Pancreas (tissue), 10 donors: ENCODE measurements around the gene FOXF1. TPM values are rescaled to one million over a fixed set of nuclear protein-coding genes. Genes with fewer than 3 reads are reported as not detected.

Experiments
- ATAC-seq, 4 donors: fragments of 200-7000 bp; cut with Tn5 transposase; one replicate each; pipeline versions ENCODE4 v1.8.0 to v1.9.1; 2020; ENCODE audit warnings: mild to moderate bottlenecking in 4 of 4, moderate library complexity in 4 of 4
- DNase-seq, 6 donors: peaks; one replicate each; pipeline ENCODE4 v3.0.0-alpha.2; 2020
- FAIRE-seq: peaks from 2 replicates; lab custom pipeline; 2012; peaks lifted over from hg19 to GRCh38; lab: Jason Lieb, UNC
- H3K27ac ChIP-seq, 4 donors: fragments of 200-600 bp; sonication (generic); 1 replicate in 3 of 4; 2 replicates in 1 of 4; pipeline versions ENCODE4 v1.5.0 to v1.8.0; 2020
- H3K27me3 ChIP-seq, 4 donors: fragments of 200-600 bp; one replicate each; pipeline ENCODE4 v1.8.0; 2021
- H3K36me3 ChIP-seq, 3 donors: fragments of 200-600 bp; sonication (generic) in 1 of 3; one replicate each; pipeline versions ENCODE4 v1.5.0 to v1.8.0; 2020 to 2021
- H3K4me1 ChIP-seq, 3 donors: fragments of 200-600 bp; one replicate each; pipeline ENCODE4 v1.8.0; 2021
- H3K4me3 ChIP-seq, 4 donors: fragments of 200-600 bp; sonication (generic) in 2 of 4; one replicate each; pipeline versions ENCODE4 v1.5.0 to v1.8.0; 2020 to 2021
- H3K9me3 ChIP-seq, 4 donors: fragments of 200-600 bp; one replicate each; pipeline ENCODE4 v1.8.0; 2021
- WGBS, 2 donors: extraction: QIAGEN DNeasy Blood & Tissue Kit; methylation state at CpG; one replicate each; pipeline ENCODE4 v1.1.7; 2013; 5-methylcytosine and 5-hydroxymethylcytosine counted together
- intact Hi-C, 3 donors: fragments of 100-400 bp; cut with DNase I; formaldehyde crosslinking; loops; one replicate each; pipeline versions ENCODE4 v1.11.1 to v1.14.2; 2022
- polyA plus RNA-seq, 2 donors: library from polyadenylated mRNA; stranded (reverse); fragments of 200-250 nt; gene quantifications; one replicate each; pipeline ENCODE4 v1.2.3, GENCODE V29; 2013
- total RNA-seq, 6 donors: library from RNA; stranded (reverse); fragmentation: NEBNext Ultra II Directional in 4 of 6; extraction: Animal tissue kit (Norgen Biotek cat#: 25700) in 4 of 6; gene quantifications; one replicate each; pipeline versions ENCODE4 v1.2.1 to v1.2.4, GENCODE V29; 2021 to 2023
- TF ChIP-seq, protein P1 (sequence below), 4 donors: fragments of 200-600 bp; sonication (generic) in 3 of 4; IDR thresholded peaks; one replicate each; pipeline versions ENCODE4 v1.5.0 to v1.8.0; 2021; ENCODE audit warnings: antibody characterized with exemption in 4 of 4
- donor health status: healthy with polysubstance abuse.
- donor health status: DM: no; HTN: no; CAD: no; lungs with moderate emphysema.
- donor health status: DM: no; HTN: no; CAD: no.
- donor health status: control.
- donor health status: control.
- donor health status: Bipolar disorder and iron deficiency.
- donor health status: DM: yes; HTN: yes; CAD: no.
- donor health status: DM: no; HTN: no; CAD: no.
- donor health status: DM: no; HTN: no; CAD: no.
- donor health status: DM: yes; HTN: yes; CAD: no.

The FOXF1 gene
- total and polyA plus RNA-seq, 8 donors = 0.16 to 1.2 (median 0.52) TPM

DNA sequence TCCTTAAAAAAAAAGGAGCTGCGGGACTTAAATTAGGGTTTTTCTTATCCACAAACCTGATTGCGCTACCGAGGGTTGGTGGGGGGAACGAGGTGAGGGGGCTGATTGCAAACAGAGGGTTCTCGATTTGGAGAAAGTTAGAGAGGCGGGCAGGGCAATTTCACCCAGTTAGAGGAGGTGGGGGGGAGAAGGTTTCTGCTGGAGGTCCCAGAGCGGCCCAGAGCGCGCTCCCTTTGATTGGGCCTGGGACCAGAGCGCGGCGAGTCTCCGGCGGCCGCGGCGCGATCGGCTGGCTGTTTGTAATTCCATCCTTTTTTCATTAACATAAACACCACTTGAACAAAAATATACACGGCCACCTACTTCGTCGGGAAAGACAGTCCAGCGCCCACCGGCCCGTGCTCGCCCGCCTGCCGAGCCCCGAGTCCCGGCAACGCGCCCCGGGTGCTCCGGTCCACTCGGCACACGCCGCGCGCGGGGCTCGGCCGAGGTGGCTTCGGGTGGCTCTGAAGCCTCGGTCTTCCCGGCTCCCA, 13.3 kb upstream of the FOXF1 start:
- intact Hi-C loops = no loop called here
- Histone ChIP-seq H3K9me3 (no peaks in the 10 kb centered on the region), H3K4me1 (no peaks in the 10 kb centered on the region), H3K27me3 (peaks cover 0 to 63% (median 9%) of the 10 kb centered on the region in 4 donors), H3K36me3 (no peaks in the 10 kb centered on the region), H3K27ac (no peak overlapping the region), H3K4me3 (no peak overlapping the region)
- ATAC-seq (no peak), FAIRE-seq (no peak), DNase-seq (no peak)
- 5 to 13% methylated on average over 37 to 45 of the region's 45 CpGs for WGBS, 2 donors
- TF ChIP-seq, protein P1, sequence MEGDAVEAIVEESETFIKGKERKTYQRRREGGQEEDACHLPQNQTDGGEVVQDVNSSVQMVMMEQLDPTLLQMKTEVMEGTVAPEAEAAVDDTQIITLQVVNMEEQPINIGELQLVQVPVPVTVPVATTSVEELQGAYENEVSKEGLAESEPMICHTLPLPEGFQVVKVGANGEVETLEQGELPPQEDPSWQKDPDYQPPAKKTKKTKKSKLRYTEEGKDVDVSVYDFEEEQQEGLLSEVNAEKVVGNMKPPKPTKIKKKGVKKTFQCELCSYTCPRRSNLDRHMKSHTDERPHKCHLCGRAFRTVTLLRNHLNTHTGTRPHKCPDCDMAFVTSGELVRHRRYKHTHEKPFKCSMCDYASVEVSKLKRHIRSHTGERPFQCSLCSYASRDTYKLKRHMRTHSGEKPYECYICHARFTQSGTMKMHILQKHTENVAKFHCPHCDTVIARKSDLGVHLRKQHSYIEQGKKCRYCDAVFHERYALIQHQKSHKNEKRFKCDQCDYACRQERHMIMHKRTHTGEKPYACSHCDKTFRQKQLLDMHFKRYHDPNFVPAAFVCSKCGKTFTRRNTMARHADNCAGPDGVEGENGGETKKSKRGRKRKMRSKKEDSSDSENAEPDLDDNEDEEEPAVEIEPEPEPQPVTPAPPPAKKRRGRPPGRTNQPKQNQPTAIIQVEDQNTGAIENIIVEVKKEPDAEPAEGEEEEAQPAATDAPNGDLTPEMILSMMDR (IDR thresholded peaks at IDR 0.05) = no peak

- intact Hi-C loops = no loop called here
- no peak for DNase-seq
- TF ChIP-seq, protein P1 (IDR thresholded peaks at IDR 0.05) = no peak
- Histone ChIP-seq H3K4me1 (no peaks in the 10 kb centered on the region), H3K9me3 (no peaks in the 10 kb centered on the region), H3K4me3 (no peak overlapping the region), H3K27me3 (peaks cover 0 to 63% (median 9%) of the 10 kb centered on the region in 4 donors), H3K36me3 (no peaks in the 10 kb centered on the region), H3K27ac (no peak overlapping the region)
- no peak for FAIRE-seq
- no peak for ATAC-seq
- WGBS, 2 donors = 4 to 5% methylated on average over 36 to 44 of the region's 44 CpGs
Observed at GRCh38 chr16:86497551-86498021, 12.7 kb upstream of the FOXF1 start.

DNA sequence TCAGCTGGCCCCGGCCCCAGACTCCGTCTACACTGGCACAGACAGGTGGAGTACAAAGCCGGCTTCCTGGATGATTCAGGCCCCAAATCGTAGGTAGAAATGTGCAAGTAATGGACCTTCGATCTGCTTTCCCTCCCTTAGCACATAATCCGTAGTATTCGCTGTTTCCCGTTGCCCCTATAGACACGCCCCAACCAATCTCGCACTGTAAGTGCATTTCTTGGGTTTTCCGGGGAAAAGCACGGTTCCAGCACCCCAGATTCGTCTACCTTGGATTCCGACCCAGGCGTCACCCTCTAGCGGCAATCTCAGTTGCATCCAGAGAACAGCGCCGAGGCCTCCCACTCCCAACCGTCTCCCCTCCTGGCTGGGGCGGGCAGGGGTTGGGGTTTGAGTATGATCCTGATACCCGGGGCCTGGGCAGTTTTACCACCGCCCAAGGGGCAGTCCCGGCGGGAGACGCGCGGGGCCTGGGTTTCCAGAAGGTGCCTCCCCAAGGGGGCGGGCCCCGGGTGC, 12.1 kb upstream of the FOXF1 start:
- Histone ChIP-seq H3K4me1 (no peaks in the 10 kb centered on the region), H3K4me3 (no peak overlapping the region), H3K9me3 (no peaks in the 10 kb centered on the region), H3K36me3 (no peaks in the 10 kb centered on the region), H3K27ac (no peak overlapping the region), H3K27me3 (peaks cover 0 to 69% (median 9%) of the 10 kb centered on the region in 4 donors)
- no peak for ATAC-seq
- TF ChIP-seq, protein P1 (IDR thresholded peaks at IDR 0.05) = no peak
- DNase-seq = no peak
- no peak for FAIRE-seq
- intact Hi-C loops = no loop called here
- 5% methylated on average over 29 of the region's 29 CpGs for WGBS, 2 donors

GRCh38 chr16:86498671-86499439, 11.5 kb upstream of the FOXF1 start:
- WGBS, 2 donors = 4 to 5% methylated on average over 54 to 61 of the region's 61 CpGs
- Histone ChIP-seq H3K27ac (no peak overlapping the region), H3K27me3 (peaks cover 0 to 75% (median 9%) of the 10 kb centered on the region in 4 donors), H3K9me3 (no peaks in the 10 kb centered on the region), H3K4me3 (no peak overlapping the region), H3K4me1 (no peaks in the 10 kb centered on the region), H3K36me3 (no peaks in the 10 kb centered on the region)
- FAIRE-seq (no peak), DNase-seq (no peak), ATAC-seq (no peak)
- TF ChIP-seq, protein P1 (IDR thresholded peaks at IDR 0.05) = no peak
- intact Hi-C loops = no loop called here

DNA sequence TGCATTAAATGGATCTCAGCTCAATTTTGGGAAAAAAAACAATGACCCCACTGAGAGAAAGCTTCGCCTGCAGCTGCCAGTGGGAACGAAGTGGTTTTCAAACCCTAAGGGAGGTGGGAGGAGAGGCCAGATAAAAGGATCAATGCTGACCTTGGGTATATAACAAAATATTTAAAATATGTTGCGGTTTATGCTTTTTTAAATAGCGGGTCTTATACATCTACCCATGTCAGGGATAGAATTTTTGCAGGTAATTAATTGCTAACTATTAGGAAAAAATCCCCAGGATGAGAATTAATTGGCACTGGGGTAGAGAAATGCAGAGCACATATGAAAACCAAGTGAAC, 10.9 kb upstream of the FOXF1 start:
- DNase-seq (no peak), ATAC-seq (no peak), FAIRE-seq (no peak)
- Histone ChIP-seq H3K27ac (no peak overlapping the region), H3K4me3 (no peak overlapping the region), H3K9me3 (no peaks in the 10 kb centered on the region), H3K4me1 (no peaks in the 10 kb centered on the region), H3K36me3 (no peaks in the 10 kb centered on the region), H3K27me3 (peaks cover 0 to 76% (median 11%) of the 10 kb centered on the region in 4 donors)
- TF ChIP-seq, protein P1 (IDR thresholded peaks at IDR 0.05) = no peak
- intact Hi-C loops = no loop called here
- WGBS, 2 donors = 10 to 15% methylated on average over 4 of the region's 4 CpGs
